Left ventricle myocardium inferior (tissue), 1 donor: Measurements from ENCODE around the gene AANAT. TPM values are rescaled to one million over a fixed set of nuclear protein-coding genes. Genes with fewer than 3 reads are reported as not detected.
A peak's percentile ranks its signal among the peaks of the same experiment; 100 is the strongest.

ENCODE experiments used
- DNase-seq: peaks from one replicate; pipeline ENCODE4 v3.0.0-alpha.2; 2020
- H3K27ac ChIP-seq: fragments of 200-600 bp; replicated peaks from 2 replicates; pipeline ENCODE4 v1.8.0; 2021
- H3K27me3 ChIP-seq: fragments of 200-600 bp; 2 replicates; pipeline ENCODE4 v1.8.0; 2021; ENCODE audit warnings: low read depth
- H3K36me3 ChIP-seq: fragments of 200-600 bp; 2 replicates; pipeline ENCODE4 v1.8.0; 2021
- H3K4me1 ChIP-seq: fragments of 200-600 bp; 2 replicates; pipeline ENCODE4 v1.8.0; 2021
- H3K4me3 ChIP-seq: fragments of 200-600 bp; 2 replicates; pipeline ENCODE4 v1.8.0; 2021; ENCODE audit warnings: mild to moderate bottlenecking, moderate library complexity
- H3K9me3 ChIP-seq: fragments of 200-600 bp; replicated peaks from 2 replicates; pipeline ENCODE4 v1.8.0; 2021
- CTCF ChIP-seq: fragments of 200-600 bp; IDR thresholded peaks from 2 replicates; pipeline ENCODE4 v1.8.0; 2021; ENCODE audit warnings: antibody characterized with exemption, mild to moderate bottlenecking, borderline replicate concordance
- intact Hi-C: fragments of 100-400 bp; cut with micrococcal nuclease; formaldehyde crosslinking; loops from one replicate; pipeline ENCODE4 v1.11.0; 2022
- total RNA-seq: library from RNA; stranded (reverse); fragmentation: NEBNext Ultra II Directional; extraction: Animal tissue kit (Norgen Biotek cat#: 25700); gene quantifications from one replicate; pipeline ENCODE4 v1.2.1, GENCODE V29; 2021
- donor health status: DM: no; HTN: yes; CAD: no; lungs with severe emphysema.

Gene AANAT
- total RNA-seq, 1 donor from 2014 or later, result not detected

GRCh38 chr17:76485569-76485968, 18.2 kb downstream of the AANAT start:
- Histone ChIP-seq H3K4me3 (no peak overlapping the region), H3K27me3 (no peaks in the 10 kb centered on the region), H3K27ac (peak overlapping the region; percentile 77), H3K4me1 (peaks cover 24% of the 10 kb centered on the region), H3K9me3 (no peaks in the 10 kb centered on the region), H3K36me3 (peaks cover 14% of the 10 kb centered on the region)
- TF ChIP-seq CTCF, result no peak
- DNase-seq, result no peak
- intact Hi-C loops, result no loop called here

GRCh38 chr17:76487451-76488192, 20.2 kb downstream of the AANAT start:
- no peak for DNase-seq
- intact Hi-C loops, result no loop called here
- no peaks in the 10 kb centered on the region for H3K9me3 ChIP-seq
- no peak overlapping the region for H3K4me3 ChIP-seq
- peaks cover 9% of the 10 kb centered on the region for H3K36me3 ChIP-seq
- H3K27me3 ChIP-seq, result no peaks in the 10 kb centered on the region
- peak overlapping the region; percentile 8 for H3K27ac ChIP-seq
- H3K4me1 ChIP-seq, result peaks cover 45% of the 10 kb centered on the region
- no peak for TF ChIP-seq CTCF

- intact Hi-C loops, result no loop called here
- Histone ChIP-seq H3K27me3 (no peaks in the 10 kb centered on the region), H3K9me3 (no peaks in the 10 kb centered on the region), H3K4me3 (no peak overlapping the region), H3K27ac (peak overlapping the region; percentile 23), H3K36me3 (peaks cover 9% of the 10 kb centered on the region), H3K4me1 (peaks cover 53% of the 10 kb centered on the region)
- TF ChIP-seq CTCF, result no peak
- no peak for DNase-seq
Observed at GRCh38 chr17:76490112-76490710, 22.8 kb downstream of the AANAT start.

- no peak for DNase-seq
- TF ChIP-seq CTCF, result no peak
- peaks cover 9% of the 10 kb centered on the region for H3K36me3 ChIP-seq
- H3K27ac ChIP-seq, result peak overlapping the region; percentile 84
- H3K9me3 ChIP-seq, result no peaks in the 10 kb centered on the region
- no peaks in the 10 kb centered on the region for H3K27me3 ChIP-seq
- intact Hi-C loops, result no loop called here
- H3K4me1 ChIP-seq, result peaks cover 55% of the 10 kb centered on the region
- peak overlapping the region; percentile 41 for H3K4me3 ChIP-seq
Observed at GRCh38 chr17:76491271-76492122, 24.1 kb downstream of the AANAT start.

- TF ChIP-seq CTCF, result no peak
- DNase-seq, result no peak
- Histone ChIP-seq H3K4me3 (peak overlapping the region; percentile 41), H3K9me3 (no peaks in the 10 kb centered on the region), H3K4me1 (peaks cover 64% of the 10 kb centered on the region), H3K36me3 (peaks cover 5% of the 10 kb centered on the region), H3K27ac (peak overlapping the region; percentile 84), H3K27me3 (no peaks in the 10 kb centered on the region)
- intact Hi-C loops, result no loop called here
Observed at GRCh38 chr17:76492123-76492988, 25.0 kb downstream of the AANAT start.
